Activated CD4-positive, alpha-beta T cell treated with anti-CD3 and anti-CD28 coated beads, Interleukin-2, Interleukin-6, amounts not matched to agents 100 ng/mL and 50 ng/mL, durations not matched to agents 16 hours and 8 hours (primary cell): ENCODE data around the gene TAS2R1.
"Not testable (repeated sequence)": the region's sequence is repeated elsewhere in the genome, so short reads cannot be mapped to it uniquely, and the experiment has no call there.

Source experiments
- DNase-seq: peaks from one replicate; pipeline ENCODE4 v3.0.0-alpha.2; 2020

Gene TAS2R1

GRCh38 chr5:9621379-9621903 lies 8.7 kb downstream of the TAS2R1 start:
- DNase-seq = no peak

- no peak for DNase-seq
Observed at GRCh38 chr5:9619331-9620092, 10.6 kb downstream of the TAS2R1 start.

GRCh38 chr5:9617739-9618504 lies 12.2 kb downstream of the TAS2R1 start:
- no peak for DNase-seq

- DNase-seq = no peak
Observed at GRCh38 chr5:9617221-9617620, 12.9 kb downstream of the TAS2R1 start.

- DNase-seq = no peak
Observed at GRCh38 chr5:9615331-9615730, 14.8 kb downstream of the TAS2R1 start.

- DNase-seq = no peak
Observed at GRCh38 chr5:9613360-9613759, 16.8 kb downstream of the TAS2R1 start.

GRCh38 chr5:9610969-9611368 lies 19.2 kb downstream of the TAS2R1 start:
- DNase-seq = no peak

- DNase-seq = no peak
Observed at GRCh38 chr5:9610364-9610763, 19.8 kb downstream of the TAS2R1 start.

GRCh38 chr5:9608093-9608492 lies 22.1 kb downstream of the TAS2R1 start:
- no peak for DNase-seq

- DNase-seq = no peak
Observed at GRCh38 chr5:9605041-9605838, 24.9 kb downstream of the TAS2R1 start.

GRCh38 chr5:9604416-9604815 lies 25.7 kb downstream of the TAS2R1 start:
- DNase-seq = no peak

- no peak for DNase-seq
Observed at GRCh38 chr5:9601055-9601739, 29.0 kb downstream of the TAS2R1 start.

GRCh38 chr5:9599391-9599790 lies 30.8 kb downstream of the TAS2R1 start:
- no peak for DNase-seq

GRCh38 chr5:9598329-9598728 lies 31.8 kb downstream of the TAS2R1 start:
- not testable (repeated sequence) for DNase-seq

- DNase-seq = not testable (repeated sequence)
Observed at GRCh38 chr5:9597322-9597721, 32.8 kb downstream of the TAS2R1 start.

GRCh38 chr5:9596824-9597223 lies 33.3 kb downstream of the TAS2R1 start:
- no peak for DNase-seq

GRCh38 chr5:9596171-9596780 lies 33.9 kb downstream of the TAS2R1 start:
- DNase-seq = no peak

GRCh38 chr5:9594913-9595312 lies 35.2 kb downstream of the TAS2R1 start:
- DNase-seq = no peak

- DNase-seq = no peak
Observed at GRCh38 chr5:9589049-9589835, 40.9 kb downstream of the TAS2R1 start.

- DNase-seq = no peak
Observed at GRCh38 chr5:9588254-9588653, 41.9 kb downstream of the TAS2R1 start.

GRCh38 chr5:9587135-9587534 lies 43.0 kb downstream of the TAS2R1 start:
- DNase-seq = no peak
